ENCODE results near the gene ATP6AP1. TPM values are rescaled to one million over a fixed set of nuclear protein-coding genes. Genes with fewer than 3 reads are reported as not detected.

Gene ATP6AP1
- total RNA-seq, 1 donor from 2014 or later: 78.3 TPM

DNA sequence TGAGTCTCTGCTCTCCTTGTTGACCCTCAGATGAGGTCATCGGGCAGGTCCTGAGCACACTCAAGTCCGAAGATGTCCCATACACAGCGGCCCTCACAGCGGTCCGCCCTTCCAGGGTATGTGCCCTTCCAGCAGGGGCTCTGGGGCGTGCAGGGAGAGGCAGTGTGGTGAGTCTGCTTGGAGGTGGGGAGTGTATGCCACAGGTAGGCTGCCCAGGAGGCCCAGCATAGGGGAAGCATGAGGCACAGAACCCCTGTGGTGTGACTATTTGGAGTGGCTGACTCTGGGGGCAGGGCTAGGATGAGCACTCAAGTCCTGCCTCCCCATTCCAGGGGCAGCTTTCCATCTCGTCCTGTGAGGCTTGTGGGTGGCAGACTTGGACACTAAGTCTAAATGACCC, 5.1 kb downstream of the ATP6AP1 start:
- Histone ChIP-seq H3K27me3 (ENCODE audit: control insufficient read depth, insufficient read depth, low read length) (no peaks in the 10 kb centered on the region), H3K4me3 (ENCODE audit: low read depth, low read length) (no peak overlapping the region), H3K36me3 (ENCODE audit: control insufficient read depth, insufficient read depth, low read length) (no peaks in the 10 kb centered on the region)
- DNase-seq (ENCODE audit: low read depth): no peak
- no peak for TF ChIP-seq CTCF (IDR thresholded peaks at IDR 0.05; ENCODE audit: insufficient read depth, low read length, poor library complexity, severe bottlenecking)

DNA sequence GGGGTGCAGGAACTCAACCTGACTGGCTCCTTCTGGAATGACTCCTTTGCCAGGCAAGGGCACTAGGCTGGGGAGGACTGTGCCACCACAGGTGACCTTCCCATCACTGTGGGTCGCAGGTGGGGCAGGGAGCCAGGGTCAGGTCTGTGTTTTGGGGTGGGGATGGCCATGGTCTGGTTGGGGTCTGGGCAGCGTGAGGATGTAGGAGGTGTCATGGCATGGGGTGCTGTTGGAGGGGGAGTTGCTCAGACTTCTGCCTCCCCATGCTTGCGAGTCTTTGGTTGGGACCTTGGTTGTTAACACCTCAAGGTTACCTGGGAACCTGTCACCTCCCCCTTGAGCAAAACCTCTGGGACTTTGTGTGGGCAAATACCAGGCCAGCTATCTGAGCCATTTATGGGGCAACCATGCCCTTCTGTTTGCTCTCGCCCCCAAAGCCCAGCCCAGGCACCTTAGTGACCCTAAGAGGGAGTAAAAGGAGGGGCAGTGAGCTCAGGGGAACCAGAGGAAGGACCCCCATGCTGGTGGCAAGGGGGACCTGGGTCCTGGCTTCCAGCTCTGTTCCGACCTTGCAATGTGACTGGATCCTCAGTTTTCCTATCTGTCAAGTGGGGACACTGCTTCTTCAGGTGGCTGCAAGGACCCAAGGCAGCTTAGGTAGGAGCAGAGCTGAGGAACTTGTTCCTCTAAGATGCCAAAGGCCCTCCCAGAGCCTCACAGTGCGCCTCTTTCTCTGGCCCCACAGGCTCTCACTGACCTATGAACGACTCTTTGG, 6.1 kb downstream of the ATP6AP1 start:
- no peak overlapping the region for H3K4me3 ChIP-seq (ENCODE audit: low read depth, low read length)
- no peak for TF ChIP-seq CTCF (IDR thresholded peaks at IDR 0.05; ENCODE audit: insufficient read depth, low read length, poor library complexity, severe bottlenecking)
- H3K27me3 ChIP-seq (ENCODE audit: control insufficient read depth, insufficient read depth, low read length): no peaks in the 10 kb centered on the region
- DNase-seq (ENCODE audit: low read depth): no peak
- H3K36me3 ChIP-seq (ENCODE audit: control insufficient read depth, insufficient read depth, low read length): no peaks in the 10 kb centered on the region

DNA sequence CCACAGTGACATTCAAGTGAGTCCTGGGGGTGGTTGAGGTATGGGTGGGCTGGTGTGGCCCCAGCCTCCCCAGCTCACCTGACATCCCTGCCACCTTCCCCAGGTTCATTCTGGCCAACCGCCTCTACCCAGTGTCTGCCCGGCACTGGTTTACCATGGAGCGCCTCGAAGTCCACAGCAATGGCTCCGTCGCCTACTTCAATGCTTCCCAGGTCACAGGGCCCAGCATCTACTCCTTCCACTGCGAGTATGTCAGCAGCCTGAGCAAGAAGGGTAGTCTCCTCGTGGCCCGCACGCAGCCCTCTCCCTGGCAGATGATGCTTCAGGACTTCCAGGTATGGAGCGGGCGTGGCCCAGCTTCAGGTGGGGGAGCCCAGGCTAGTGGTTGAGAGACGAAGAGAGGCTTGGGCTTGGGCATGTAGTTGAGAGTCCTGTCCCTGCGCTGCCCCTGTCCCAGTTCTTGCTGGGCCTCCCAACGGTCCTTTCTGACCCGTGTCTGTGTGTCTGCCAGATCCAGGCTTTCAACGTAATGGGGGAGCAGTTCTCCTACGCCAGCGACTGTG, 6.8 kb downstream of the ATP6AP1 start:
- no peaks in the 10 kb centered on the region for H3K27me3 ChIP-seq (ENCODE audit: control insufficient read depth, insufficient read depth, low read length)
- TF ChIP-seq CTCF (IDR thresholded peaks at IDR 0.05; ENCODE audit: insufficient read depth, low read length, poor library complexity, severe bottlenecking): no peak
- no peaks in the 10 kb centered on the region for H3K36me3 ChIP-seq (ENCODE audit: control insufficient read depth, insufficient read depth, low read length)
- no peak for DNase-seq (ENCODE audit: low read depth)
- H3K4me3 ChIP-seq (ENCODE audit: low read depth, low read length): no peak overlapping the region

GRCh38 chrX:154436374-154436982, 8.0 kb downstream of the ATP6AP1 start:
- TF ChIP-seq CTCF (IDR thresholded peaks at IDR 0.05; ENCODE audit: insufficient read depth, low read length, poor library complexity, severe bottlenecking): no peak
- no peaks in the 10 kb centered on the region for H3K36me3 ChIP-seq (ENCODE audit: control insufficient read depth, insufficient read depth, low read length)
- no peak for DNase-seq (ENCODE audit: low read depth)
- no peaks in the 10 kb centered on the region for H3K27me3 ChIP-seq (ENCODE audit: control insufficient read depth, insufficient read depth, low read length)
- peak overlapping the region; percentile 71 for H3K4me3 ChIP-seq (ENCODE audit: low read depth, low read length)

GRCh38 chrX:154436983-154437752, 8.7 kb downstream of the ATP6AP1 start, which contains the start of gene GDI1:
TSS of gene GDI1 (plus strand) at chrX:154437154. CDS start at chrX:154437255, 101 bp downstream.
- DNase-seq (ENCODE audit: low read depth): no peak
- Histone ChIP-seq H3K4me3 (ENCODE audit: low read depth, low read length) (peak within 1 kb of the TSS; percentile 71), H3K27me3 (ENCODE audit: control insufficient read depth, insufficient read depth, low read length) (no peaks in the 10 kb centered on the region), H3K36me3 (ENCODE audit: control insufficient read depth, insufficient read depth, low read length) (no peaks in the 10 kb centered on the region)
- no peak for TF ChIP-seq CTCF (IDR thresholded peaks at IDR 0.05; ENCODE audit: insufficient read depth, low read length, poor library complexity, severe bottlenecking)

Data from kidney epithelial cell (primary cell).